Activated naive CD4-positive, alpha-beta T cell treated with anti-CD3 and anti-CD28 coated beads, Interleukin-2, amount 50 U/mL, for 16 hours (primary cell): ENCODE results near the gene GRAMD4.
A peak's percentile ranks its signal among the peaks of the same experiment; 100 is the strongest.

ENCODE experiments used
- DNase-seq: peaks from one replicate; pipeline ENCODE4 v3.0.0-alpha.2; 2020

GRAMD4 gene, protein sequence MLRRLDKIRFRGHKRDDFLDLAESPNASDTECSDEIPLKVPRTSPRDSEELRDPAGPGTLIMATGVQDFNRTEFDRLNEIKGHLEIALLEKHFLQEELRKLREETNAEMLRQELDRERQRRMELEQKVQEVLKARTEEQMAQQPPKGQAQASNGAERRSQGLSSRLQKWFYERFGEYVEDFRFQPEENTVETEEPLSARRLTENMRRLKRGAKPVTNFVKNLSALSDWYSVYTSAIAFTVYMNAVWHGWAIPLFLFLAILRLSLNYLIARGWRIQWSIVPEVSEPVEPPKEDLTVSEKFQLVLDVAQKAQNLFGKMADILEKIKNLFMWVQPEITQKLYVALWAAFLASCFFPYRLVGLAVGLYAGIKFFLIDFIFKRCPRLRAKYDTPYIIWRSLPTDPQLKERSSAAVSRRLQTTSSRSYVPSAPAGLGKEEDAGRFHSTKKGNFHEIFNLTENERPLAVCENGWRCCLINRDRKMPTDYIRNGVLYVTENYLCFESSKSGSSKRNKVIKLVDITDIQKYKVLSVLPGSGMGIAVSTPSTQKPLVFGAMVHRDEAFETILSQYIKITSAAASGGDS

DNA sequence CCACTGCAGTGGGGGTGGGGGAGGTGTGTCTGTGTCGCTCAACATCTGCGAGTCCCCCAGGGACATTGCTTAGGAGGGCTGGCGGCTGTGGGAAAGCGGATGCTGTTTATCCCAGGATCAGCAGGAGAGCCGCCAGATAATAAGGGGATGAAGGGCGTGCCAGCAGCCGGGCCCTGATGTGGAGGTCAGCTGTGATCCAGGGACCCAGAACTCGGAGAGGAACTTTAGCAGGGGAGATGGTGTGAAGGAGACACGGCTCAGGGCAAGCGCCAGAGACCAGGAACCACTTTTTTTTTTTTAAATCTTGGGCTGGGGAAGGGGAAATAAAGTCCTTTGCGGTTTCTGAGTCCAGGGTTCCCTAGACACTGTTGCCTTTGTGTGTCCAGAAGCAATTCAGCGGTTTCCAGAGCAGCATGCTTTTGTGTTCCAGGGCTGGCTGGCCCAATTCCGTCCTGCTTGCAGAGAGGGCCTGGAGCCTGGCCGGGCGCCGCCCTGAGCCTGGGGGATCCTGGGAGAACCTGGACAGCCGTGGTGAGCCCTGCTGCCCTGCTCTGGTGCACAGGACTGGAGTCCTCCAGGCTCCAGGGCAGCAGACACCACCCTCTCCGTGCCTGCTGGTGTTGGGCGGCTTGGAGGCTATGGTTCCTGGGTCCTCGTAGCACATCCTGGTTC, at the start of gene GRAMD4:
GRAMD4 (plus strand) TSS at position 557 of the 672 bp plus-strand sequence. CDS start 6,414 bp downstream, outside the sequence.
- no peak for DNase-seq

DNA sequence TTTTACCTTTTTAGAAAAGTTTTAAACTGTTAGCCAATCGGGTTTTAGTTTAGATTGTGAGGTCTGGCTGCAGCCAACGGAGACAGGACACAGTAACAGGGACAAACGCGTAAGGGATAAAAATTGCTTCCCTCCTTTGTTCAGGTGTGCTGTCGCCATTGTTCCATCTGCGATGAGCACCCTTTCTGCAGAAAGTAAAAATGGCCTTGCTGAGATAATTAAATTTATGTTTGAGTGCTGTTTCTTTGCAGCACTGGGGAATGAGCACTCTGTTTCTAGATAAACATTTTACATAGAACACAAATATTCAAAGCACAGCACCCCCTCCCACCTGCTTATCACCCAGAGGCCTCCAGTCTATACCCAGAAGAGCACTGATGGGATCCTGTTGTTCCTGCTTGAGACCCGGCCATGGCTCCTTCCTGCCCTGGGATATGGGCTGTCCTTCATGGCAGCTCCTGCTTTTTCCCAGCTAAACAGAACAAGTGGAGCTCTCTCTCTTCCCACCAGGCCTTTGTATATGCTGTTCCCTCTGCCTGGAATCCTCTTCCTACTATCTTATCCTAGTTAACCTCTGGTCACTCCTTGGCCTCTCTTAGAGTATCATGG, 48.4 kb upstream of the GRAMD4 start:
- DNase-seq, result no peak

DNA sequence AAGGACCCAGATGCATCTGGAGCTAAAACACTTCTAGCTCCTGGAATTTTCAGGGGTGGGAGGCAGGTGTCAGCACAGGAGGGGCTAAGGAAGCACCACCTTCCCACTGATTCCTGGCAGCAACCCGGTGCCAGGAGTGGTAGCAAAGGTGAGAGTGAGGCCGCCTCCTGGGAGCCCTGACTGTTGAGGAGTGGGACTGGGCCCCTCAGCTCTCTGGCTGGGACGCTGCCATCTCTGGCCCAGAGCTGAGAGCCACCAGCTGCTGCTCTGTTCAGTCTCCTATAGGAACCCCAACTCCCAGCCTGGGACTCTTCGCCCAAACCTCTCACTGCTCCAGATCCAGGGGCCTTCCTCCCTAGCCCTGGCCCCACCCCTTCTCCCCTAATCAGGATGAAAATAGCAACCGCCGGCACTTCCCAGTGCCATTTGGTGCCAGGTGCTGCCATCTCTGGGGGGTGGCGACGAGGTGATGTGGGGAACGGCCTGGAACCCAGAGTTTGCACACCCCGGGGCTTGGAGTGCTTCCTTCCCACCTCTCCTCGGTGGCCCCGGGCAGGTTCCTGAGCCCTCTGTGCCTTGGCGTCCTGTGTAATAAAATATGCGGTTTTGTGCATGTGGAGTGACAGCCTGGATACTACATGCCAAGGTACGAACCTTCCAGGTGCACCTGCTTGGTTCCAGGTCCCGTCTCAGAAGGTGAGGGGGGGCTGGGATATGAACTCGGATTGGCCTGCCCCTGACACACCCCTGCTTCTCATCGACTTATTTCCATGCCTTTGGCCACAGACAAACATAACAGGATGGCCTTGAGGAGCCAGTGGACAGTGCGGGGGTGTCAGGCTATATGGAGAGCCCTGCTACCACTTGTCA, 47.0 kb upstream of the GRAMD4 start:
- DNase-seq, result peak; percentile 5

DNA sequence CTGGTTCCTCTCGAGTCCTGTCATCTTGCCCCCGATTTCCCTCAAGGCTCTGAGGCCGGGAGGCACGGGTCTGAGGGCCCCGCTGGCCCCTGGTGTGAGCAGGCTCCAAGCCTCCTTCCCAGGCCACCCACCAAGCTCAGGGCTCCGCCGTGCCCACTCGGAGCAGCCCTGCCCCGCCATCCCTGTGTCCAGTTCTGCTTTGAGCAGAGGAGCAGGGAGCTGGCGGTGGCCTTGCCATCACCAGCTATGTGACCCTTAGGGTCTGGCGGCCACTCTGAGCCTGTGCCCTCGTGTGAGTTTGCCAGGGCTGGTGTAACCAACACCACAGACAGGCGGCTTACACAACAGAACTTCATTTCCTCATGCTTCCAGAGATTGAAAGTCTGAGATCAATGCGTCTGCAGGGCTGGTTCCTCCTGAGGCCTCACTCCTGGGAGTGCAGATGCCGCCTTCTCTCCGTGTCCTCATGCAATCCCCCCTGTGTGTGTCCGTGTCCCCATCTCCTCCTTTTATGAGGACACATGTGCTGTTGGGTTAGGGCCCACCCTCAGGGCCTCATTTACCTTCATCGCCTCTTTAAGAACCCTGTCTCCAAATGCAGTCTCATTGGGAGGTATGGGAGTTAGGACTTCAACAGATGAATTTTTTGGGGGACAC, 46.3 kb upstream of the GRAMD4 start:
- DNase-seq, result peak; percentile 8

DNA sequence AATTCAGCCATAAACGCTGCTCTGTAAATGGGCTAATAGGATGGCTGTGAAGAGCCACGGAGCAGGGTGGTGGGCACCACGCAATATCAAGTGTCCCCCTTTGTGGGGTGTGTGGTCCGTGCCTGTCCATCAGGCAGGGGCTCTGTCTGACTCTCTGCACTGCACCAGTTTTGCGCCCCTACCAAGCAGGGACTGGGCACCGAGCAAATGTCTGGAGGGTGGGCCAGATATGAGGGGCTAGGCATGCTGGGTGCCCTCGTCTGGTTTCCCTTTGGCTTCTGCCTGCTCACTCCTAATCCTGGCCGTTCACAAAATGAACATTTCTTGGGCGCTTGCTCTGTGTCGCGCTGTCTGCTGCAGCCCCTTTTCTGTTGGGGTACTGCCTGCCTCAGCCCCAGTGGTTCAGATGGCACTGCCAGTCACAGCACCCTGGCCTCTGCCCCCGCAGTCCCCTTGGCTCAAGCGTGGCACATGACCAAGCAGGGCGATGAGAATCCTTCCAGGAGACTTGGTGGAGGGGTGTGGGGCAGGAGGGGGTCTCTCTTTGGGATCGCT, 45.7 kb upstream of the GRAMD4 start:
- peak; percentile 5 for DNase-seq

DNA sequence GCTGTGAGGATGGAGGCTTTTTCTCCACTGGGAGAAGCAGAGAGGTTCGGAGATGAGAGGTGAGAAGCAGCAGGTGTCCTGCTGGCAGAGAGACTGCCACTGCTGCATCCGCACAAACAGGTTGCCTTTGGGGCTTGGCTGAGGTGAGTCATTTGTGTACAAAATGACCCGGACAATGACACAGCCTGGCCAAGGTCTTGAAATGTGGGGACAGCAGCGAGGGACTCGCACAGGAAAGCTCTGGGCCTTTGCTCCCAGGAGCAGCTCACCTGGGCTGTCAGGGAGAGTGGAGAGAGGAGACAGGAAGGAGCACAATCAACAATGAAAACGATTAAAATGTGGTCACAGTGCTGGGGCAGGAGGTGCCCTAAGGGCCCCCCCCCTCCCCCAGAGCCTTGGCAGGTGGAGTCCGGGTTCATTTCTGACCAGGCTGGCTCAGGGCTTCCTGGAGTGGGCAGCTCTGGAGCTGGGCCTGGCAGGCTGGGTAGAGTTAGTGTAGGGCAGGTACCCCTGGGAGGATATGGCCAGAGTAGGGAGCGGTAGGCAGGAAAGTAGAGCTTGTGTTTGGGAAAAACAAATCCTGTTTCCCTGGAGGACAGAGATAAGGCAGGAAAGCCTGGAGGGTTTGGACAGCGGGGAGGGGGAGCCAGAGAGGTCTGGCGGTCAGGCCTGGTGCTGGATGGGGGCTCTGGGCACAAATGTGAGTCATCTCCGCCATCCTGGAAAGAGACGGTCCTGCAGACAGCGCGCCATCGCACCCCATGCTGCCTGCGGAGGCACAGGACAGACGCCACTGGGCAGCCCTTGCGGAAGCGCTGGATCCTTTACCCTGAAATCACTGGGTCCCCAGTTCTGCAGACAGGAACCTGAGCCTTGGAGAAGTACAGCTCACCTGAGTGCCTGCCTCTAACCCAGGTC, 44.9 kb upstream of the GRAMD4 start:
- DNase-seq, result peak; percentile 4

DNA sequence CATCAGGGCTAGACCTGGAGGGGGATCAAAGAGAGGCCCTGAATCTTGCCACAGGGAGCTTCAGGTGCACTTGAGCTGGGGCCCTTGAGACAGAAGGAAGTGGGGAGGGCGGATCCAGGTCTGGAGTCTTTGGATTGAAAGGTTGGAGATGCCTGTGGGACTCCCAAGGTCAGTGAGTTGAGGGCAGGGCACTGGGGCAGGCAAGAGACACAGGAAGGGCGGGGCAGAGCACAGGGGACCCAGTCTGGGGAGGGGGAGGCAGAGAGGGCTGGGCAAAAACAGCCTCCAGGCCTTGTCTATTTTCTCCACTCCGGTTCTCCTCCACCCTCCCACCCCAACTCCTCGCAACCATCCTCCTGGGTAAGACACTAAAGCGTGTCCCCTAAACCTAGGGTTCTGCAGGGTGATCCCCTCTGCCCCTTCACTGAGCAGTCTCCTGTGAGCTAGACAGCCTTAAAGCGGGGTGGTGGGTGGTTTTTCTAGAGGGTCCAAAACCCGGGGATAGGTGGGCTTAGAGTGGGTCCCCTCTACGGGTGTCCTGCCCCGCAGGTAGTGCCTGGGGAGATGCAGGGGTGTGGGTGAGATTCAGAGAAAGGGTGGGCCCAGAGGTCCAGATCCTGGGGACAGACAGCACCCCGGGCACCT, 44.2 kb upstream of the GRAMD4 start:
- DNase-seq, result peak; percentile 10

DNA sequence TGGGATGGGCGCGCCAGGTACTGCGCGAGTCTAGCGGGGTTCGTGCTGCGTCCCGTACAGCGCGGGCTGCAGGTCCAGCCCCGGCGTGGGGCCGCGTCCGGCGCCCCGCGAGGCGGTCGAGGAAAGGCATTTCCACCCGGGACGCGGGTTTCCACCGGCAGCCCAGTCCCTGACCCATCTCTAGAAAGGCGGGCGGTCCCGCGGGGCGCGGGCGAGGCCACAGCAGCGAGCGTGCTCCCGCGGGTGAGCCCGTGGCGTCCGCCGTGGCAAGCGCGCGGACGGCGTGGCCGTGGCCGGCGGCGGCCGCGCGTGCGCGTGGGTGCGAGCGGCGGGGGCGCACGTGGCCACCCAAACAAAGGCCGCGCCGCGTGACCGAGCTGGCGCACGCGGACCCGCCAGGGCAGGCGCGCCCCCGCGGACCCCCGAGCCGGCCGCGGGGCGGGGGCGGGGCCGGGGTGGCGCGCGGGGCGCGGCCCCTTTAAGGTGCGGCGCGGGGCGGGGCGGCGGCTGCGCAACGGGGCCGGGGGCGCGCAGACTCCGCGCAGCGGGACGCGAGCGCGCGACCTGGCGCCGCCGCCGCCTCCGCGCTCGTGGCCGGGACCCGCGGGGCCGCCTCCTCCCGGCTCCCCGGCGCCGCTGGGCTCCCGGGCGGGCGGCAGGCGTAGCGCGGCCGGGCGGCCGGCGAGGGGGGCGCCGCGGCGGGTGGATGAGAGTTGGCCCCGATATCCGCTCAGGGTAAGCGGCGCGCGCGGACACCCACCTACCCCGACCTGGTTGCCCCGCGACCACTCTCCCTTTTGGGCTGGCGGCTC, 43.4 kb upstream of the GRAMD4 start:
- DNase-seq, result peak; percentile 70

DNA sequence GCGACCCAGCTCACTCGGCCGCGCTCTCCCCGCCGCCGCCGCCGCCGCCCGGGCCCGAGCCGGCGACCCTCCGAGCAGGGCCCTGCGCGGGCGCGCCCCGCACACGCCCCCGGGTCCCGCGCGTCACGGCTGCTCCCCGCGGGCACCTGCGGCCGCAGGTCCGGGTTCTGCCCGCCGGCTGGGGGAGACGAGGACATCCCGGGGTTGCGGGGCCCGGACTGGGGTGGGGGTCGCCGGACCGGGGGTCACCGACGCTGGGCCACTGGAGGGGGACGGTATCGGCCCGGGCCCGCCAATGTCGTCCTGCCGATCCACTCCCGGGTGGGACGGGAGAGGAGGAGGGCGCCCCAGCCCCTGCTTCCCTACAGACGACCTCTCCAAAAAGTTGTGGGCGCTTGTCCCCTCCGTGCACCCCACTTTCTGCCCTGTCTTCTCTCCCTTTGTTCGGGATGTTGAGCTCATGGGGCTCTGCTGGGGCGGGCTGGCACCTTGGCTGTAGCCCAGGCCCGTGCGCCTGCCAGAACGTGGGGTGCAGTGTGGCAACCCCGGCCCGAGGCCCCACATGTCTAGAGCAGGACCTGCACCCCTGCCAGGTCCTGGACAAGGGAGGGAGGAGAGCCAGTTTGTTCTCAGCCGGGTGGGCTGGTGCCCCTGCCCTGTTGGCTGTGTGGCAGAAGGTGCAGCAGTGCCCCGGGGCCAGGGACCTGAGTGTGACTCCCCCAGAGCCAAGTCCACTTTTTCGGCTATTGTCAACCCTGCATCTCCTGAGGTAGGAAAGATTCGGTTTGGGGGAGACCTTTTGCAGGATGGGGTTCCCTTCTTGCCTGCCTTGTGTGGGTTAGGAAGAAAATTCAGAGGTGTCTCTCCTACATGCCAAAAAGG, 42.6 kb upstream of the GRAMD4 start:
- DNase-seq, result peak; percentile 19

DNA sequence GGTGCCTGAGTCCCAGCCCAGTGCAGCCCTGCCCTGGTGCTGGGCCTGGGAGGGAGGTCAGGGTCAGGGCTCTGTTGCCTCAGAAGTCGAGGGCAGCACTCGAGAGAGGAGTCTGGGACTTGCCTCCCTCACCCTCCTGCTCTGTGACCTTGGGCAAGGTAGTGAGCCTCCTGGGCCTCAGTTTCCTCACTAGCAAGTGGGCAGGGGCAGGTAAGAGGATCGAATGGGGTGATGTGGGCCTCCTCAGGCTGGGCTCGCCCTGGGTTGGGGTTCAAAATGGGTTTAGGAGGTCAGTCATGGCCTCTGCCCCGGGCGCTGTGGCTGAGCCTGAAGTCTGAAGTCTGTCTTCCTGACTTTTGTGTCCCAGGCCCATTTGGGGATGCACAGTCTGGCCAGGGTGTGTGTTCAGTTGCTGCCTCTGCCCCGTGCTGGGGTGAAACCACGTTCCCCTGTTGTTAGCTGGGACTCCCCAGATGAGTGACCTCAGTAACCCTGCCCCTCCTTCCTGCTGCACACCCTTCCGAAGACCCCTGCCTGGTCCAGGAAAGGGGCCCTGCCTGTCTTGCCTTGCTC, 41.8 kb upstream of the GRAMD4 start:
- DNase-seq, result peak; percentile 5

DNA sequence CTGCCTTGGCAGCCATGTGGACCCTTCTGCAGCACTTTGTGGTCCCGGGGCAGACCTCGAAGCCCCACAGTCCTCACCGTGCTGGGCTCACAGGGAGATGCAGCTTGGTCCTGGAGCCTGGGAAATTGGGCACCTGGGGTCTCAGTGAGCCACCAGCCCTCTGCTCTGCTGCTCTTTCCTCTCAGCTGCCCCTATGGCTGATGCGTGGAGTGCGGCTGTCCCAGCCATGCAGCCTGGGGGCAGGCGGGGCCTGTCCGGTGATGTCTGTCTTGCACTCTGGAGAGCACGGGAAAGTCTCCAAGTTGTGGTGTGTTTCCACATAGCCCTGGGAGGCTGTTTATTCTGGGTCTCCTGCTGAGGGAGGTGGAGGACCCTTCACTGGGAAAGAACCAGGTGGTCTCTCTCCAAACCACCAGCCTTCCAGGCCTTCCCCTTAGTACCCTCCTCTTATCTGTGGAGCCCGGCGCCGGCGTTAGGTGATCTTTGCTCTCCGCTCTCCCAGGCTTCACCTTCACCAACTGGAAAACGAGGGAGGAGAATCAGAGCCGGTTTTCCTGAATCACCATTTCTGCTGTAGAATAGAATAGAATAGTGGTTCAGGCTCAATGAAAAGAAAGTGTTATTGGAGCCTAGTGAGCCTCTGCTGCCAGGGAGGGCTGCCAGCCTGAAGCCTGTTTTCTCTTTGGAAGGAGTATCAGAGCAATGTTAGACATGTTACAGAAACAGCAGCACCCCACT, 41.2 kb upstream of the GRAMD4 start:
- peak; percentile 5 for DNase-seq

DNA sequence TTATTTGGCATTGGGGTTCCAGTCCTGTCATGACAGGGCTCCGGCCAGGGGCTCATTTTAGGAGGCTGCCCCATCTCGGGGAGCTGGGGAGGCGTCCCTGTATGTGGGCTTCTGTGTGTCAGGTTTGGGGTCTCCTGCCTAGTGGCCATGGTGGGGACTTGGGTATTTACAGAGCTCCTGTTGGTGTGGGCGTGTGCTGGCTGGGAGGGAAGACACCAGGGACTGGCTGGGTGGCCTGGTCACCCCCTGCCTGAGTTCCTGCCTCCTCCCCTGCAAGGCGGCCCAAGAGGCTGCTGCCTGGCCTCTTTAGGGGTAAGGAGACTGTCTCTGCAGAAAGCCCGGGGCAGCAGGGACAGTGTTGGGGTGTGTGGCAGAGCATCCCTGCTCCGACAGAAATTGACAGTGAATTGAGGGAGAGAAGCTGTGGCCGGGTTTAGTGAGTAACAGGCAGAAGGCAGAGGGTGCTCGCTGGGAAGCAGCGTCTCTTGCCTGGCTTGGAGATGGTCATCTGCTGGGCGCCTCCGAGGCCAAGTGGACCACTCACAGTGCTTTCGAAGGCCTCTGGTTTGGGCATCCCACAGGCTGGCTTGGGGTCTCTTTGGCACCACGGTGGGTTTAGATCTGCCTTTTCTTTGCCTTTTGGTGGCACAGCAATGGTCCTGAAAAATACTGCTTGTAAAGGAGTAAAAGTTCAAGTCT, 40.3 kb upstream of the GRAMD4 start:
- peak; percentile 4 for DNase-seq

DNA sequence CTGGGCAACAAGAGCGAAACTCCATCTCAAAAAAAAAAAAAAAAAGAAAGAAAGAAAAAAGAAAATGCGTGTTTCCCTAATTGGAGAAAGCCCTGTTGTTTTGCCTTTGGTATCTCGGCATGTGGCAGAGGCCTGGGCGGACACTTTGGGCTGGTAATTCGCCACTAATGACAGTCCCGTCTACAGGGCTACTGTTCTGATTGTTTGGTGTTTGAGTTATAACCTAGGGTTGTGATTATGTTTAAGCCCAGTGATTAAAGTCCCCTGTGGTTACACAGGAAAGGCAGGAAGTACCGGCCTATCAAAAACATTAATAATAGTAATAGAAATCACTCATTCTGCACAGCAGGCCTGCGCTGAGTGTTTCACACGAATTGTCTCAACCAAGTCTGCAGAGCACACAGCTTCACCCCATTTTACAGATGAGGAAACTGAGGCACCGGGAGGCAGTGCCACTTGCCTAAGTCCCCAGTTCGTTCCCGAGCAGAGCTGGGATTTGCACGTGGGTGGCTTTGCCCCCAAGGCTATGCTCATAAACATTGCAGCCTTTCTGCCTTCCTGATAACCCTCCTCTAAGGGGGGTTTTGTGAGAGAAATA, 39.1 kb upstream of the GRAMD4 start:
- DNase-seq, result peak; percentile 5

DNA sequence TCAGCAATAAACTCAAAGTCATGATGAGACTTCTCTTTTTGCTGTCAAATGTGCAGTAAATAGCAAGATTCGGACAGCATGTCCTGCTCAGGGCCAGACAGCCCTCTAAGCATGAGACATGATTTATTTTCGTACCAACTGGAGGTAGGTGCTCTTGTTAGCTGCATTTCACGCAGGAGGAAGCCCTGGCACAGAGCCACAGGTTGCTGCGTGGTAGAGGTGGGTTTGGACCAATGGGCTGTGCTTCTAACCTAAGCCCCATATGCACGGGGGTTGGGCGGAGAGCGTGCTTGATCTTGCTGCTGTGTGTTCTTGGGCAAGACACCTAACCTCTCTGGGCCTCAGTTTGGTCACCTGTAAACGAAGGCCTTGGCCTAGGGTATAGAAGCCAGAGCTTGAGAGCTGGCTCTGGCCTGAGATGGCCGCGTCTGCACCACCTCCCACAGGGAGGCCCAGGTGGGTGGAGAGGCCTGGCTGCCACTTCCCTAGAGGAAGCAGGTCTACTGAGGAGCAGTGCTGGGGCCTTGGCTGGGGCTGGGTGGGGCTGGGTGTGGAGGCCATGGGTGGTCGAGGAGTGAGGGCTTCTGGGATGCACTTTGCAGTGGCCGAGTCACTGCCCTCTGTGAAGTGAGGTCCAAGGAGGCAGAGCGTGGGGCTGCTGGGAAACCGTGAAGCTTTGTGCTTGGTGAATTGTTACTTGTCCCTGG, 38.5 kb upstream of the GRAMD4 start:
- peak; percentile 8 for DNase-seq

DNA sequence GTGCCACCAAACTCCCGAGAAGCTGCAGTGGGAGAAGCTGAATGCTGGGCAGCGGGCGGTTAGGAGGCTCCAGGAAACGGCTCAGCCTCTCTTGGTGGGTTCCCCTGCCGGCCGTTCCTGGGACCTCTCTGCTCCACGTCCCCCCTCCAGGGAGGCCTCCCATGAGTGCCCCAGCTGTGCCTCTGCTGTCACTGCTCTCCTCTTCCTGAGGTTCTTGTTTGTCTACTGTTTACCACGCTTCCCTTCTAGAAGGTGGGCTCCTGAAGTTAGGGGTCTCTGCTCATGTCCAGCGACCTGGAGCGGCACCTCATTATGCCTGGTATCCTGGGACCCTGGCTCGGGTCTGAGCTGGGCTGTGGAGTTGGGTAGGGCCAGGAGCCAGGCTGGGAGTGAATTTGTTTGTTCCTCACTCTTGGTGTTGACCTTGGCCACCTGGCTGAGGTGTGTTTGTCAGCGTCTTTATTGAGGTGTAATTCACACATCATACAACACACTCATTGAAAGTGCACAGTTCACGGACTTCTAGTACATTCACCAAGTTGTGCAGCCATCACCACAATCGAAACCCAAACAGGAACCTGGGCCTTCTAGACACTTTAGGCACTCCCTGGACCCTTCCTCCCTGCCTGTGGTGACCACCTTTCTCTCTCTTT, 37.8 kb upstream of the GRAMD4 start:
- DNase-seq, result peak; percentile 4
